Bone marrow (tissue), 2 donors: Measurements from ENCODE around the gene ITPR1.
A peak's percentile ranks its signal among the peaks of the same experiment; 100 is the strongest.
"Not testable (repeated sequence)": the region's sequence is repeated elsewhere in the genome, so short reads cannot be mapped to it uniquely, and the experiment has no call there.

Experiments used
- DNase-seq, 2 donors: peaks; one replicate each; lab custom pipeline; 2025; lab: John Stamatoyannopoulos, UW

The ITPR1 gene

GRCh38 chr3:4596612-4597011, 103.5 kb downstream of the ITPR1 start:
- DNase-seq: no peak

DNA sequence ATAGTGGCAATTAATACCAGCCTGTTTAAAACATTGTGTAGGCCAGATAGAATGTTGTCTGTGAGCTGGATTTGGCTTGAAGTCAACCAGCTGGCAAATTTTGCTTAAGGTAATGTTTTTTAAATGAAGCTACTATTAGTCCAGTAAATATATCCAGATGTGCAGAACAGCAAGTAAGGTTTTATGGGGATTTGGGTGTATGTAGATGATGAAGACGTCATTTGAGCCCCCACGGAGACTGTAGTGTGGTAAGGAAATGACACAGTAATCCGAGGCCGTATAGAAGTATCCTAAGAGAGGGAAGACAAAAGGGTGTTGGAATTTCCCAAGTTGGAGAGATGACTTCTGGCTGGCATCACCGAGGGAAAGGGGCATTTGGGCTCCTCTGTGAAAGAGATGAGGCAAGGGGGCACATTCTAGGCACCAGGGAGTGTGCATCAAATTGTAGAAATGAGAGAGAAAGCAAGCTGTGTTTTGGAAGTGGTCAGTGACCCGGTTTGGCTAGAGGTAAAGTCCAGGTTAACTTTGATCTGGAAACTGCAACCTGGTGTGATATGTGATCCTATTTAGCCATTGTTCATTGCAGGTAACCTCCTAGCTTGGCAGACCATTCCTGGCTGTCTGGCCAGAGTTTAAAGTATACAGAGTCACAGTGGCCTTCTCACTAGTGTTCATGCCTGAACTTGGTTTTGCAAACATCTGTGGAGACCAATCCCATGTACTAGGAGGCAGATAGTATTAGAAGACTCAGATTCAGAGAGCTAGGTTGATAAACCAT, 104.2 kb downstream of the ITPR1 start:
- no peak for DNase-seq

DNA sequence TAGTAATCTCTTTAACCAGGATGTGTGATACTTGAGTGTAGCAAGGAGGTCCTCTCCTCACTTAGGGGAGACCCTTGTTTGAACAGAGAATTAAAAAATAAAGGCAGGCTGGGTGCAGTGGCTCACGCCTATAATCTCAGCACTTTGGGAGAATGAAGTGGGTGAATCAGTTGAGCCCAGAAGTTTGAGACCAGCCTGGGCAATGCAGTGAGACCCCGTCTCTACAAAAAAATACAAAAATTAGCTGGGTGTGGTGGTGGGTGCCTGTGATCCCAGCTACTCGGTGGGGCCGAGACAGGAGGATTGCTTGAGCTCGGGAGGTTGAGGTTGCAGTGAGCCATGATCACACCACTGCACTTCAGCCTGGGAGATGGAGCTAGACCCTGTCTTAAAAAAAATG, 105.1 kb downstream of the ITPR1 start:
- not testable (repeated sequence) for DNase-seq

DNA sequence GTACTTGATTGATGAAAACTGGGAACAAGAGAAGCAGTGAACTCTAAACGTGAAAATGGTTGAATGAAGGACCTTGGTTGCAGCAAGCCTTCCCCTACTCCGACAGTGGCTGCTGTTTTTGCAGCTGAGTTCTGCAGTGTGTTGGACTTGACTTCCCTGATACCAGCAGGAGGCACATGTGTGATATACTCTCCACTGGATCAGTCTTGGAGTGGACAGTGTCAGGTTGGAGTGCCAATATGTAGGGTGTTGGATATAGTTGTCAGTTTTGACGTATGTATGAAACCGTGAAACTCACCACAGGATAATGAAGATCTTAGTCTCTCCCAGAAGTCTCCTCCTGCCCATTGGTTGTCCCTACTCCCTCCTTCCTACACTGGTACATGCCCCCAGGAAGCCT, 106.5 kb downstream of the ITPR1 start:
- no peak for DNase-seq

- no peak for DNase-seq
These were observed 107.3 kb downstream of the ITPR1 start for GRCh38 chr3:4600493-4600892.

GRCh38 chr3:4601892-4602291, 108.7 kb downstream of the ITPR1 start:
- DNase-seq: no peak

- no peak for DNase-seq
These were observed 111.5 kb downstream of the ITPR1 start for GRCh38 chr3:4604693-4605092.

- no peak for DNase-seq
These were observed 113.8 kb downstream of the ITPR1 start for GRCh38 chr3:4606911-4607310.

DNA sequence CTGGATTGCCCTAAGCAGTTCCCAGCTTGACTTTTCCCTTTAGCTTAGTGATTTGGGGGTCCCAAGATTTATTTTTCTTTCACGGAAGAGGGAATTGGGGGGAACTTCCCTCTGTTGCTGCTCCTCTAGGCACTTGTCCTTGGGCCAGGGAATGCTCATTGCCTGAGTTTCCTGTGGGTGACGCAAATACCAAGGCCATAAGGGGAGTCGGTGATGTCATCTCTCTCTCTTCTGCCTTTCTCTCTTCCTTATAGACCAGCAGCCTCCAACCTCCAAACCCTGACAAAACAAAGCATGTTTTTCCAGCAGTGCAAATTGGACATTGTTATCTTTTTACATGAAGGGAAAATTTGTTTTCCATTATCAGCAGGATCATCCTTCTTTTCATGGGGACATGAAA, 120.2 kb downstream of the ITPR1 start:
- DNase-seq: no peak

GRCh38 chr3:4614070-4614469, 120.9 kb downstream of the ITPR1 start:
- no peak for DNase-seq

- DNase-seq: no peak
These were observed 121.8 kb downstream of the ITPR1 start for GRCh38 chr3:4614927-4615326.

- DNase-seq: no peak
These were observed 122.6 kb downstream of the ITPR1 start for GRCh38 chr3:4615750-4616149.

DNA sequence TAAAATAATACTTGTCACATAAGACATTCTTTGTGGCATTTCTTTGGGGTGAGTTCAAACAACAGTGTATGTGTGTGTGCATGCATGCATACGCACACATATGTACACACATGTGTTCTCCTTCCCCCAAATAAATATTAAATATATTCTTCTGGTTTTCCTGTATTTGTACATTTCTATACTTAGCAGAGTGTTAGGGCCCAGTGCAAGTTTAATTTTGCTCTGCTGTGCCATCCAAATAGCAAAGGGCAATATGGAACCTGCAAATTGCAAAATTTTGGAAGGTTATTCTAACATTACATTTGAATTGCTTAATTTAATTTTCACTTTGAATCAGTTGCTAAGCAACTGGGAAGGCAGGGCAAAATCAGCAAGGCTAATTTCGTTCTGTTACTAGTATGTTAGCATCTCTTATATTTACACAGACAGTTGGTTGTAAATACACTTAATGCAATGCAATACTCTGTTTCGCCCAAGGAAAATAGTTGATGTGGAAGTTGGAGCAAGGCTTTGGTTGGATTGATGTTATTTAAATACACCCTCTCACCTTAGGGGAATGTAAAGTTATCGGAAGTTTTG, 130.4 kb downstream of the ITPR1 start:
- DNase-seq: no peak

DNA sequence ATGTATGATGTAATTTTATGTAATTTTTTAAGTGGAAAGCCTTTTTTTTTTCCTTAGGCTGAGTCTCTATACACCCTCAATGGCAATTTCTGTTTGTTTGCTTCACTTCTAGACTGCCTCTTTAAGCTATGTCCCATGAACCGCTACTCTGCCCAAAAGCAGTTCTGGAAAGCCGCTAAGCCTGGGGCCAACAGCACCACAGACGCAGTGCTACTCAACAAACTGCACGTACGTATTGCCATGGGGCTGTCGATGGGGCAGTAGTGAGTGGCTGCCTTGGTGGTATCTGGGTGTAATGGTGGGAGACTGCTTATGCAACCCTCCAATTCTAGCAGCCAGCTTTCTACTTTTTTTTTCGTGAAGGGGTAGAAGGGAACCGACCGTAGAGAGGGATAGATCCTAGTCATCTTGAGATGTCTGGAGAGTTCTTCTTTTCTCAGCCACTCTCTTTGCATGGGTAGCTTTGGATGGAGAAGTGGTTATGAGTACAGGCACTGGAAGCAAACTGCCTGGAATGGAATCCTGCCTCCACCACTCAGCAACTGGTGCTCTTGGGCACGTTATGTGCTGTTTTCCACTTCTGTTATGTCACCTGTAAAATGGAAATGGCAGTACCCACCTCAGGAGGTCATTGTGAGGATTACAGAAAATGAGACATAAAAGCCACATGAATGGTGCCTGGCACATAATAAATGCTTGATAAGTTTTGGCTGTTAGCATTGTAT, 134.7 kb downstream of the ITPR1 start:
- DNase-seq: no peak

- DNase-seq: no peak
These were observed 136.2 kb downstream of the ITPR1 start for GRCh38 chr3:4629095-4630007.

GRCh38 chr3:4633078-4634004, 140.2 kb downstream of the ITPR1 start:
- DNase-seq: peak in 1 of 2 donors; percentile 77

GRCh38 chr3:4634894-4635293, 141.7 kb downstream of the ITPR1 start:
- DNase-seq: no peak

DNA sequence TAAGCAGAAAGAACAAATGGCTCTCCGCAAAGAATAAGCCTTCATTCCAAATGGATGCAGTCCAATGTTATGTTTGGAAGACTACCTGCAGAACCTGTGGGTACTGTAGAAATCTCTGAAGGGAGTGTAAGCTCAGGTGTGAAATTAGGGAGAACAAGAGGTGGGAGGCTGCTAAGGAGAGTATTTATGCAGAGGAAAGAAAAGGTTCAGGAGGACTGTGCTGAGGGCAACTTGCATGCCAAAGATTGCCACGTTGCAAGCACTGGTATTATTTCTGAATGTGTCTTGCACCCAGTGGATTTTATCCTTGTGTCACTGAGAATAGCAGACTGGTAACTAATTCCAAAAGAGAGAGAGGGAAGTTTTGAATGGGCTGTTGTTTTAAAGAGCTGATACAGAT, 144.1 kb downstream of the ITPR1 start:
- no peak for DNase-seq

GRCh38 chr3:4641863-4642563, 148.9 kb downstream of the ITPR1 start:
- no peak for DNase-seq

- no peak for DNase-seq
These were observed 149.5 kb downstream of the ITPR1 start for GRCh38 chr3:4642611-4643010.
